Measurements from ENCODE around the gene MAN1A1.

GRCh38 chr6:119395192-119395591 is 45.6 kb upstream of the MAN1A1 start:
- TF ChIP-seq CTCF (IDR thresholded peaks at IDR 0.05 in 4 of 5, conservative IDR thresholded peaks at IDR 0.05 in 1 of 5) (no peak), POLR2A (IDR thresholded peaks at IDR 0.05) (no peak)

Measured in gastrocnemius medialis (tissue), 4 donors.